Esophagus (tissue), 2 donors: ENCODE results near the gene AQP3. TPM values are rescaled to one million over a fixed set of nuclear protein-coding genes. Genes with fewer than 3 reads are reported as not detected.
"Not testable (repeated sequence)": the region's sequence is repeated elsewhere in the genome, so short reads cannot be mapped to it uniquely, and the experiment has no call there.

Experiments
- H3K27ac ChIP-seq, 2 donors: one replicate each; pipeline ENCODE4 v1.5.1; 2013; ENCODE audit warnings: low read depth in 2 of 2, mild to moderate bottlenecking in 2 of 2, inconsistent platforms in 1 of 2, low read length in 1 of 2, moderate library complexity in 1 of 2
- H3K27me3 ChIP-seq, 2 donors: one replicate each; pipeline ENCODE4 v1.6.1; 2013; ENCODE audit warnings: low read length in 2 of 2, control low read depth in 1 of 2, mild to moderate bottlenecking in 1 of 2; ENCODE audit not compliant: insufficient read depth in 2 of 2, control insufficient read depth in 1 of 2
- H3K36me3 ChIP-seq, 2 donors: one replicate each; pipeline ENCODE4 v1.6.1; 2013; ENCODE audit warnings: low read length in 1 of 2; ENCODE audit not compliant: control insufficient read depth in 2 of 2, insufficient read depth in 2 of 2
- H3K4me1 ChIP-seq, 2 donors: one replicate each; pipeline ENCODE4 v1.6.1; 2013; ENCODE audit warnings: low read length in 1 of 2; ENCODE audit not compliant: control insufficient read depth in 2 of 2, insufficient read depth in 2 of 2
- H3K4me3 ChIP-seq, 2 donors: one replicate each; pipeline ENCODE4 v1.5.1; 2013; ENCODE audit warnings: low read length in 2 of 2, mild to moderate bottlenecking in 2 of 2, low read depth in 1 of 2, moderate library complexity in 1 of 2
- H3K9me3 ChIP-seq, 2 donors: one replicate each; pipeline ENCODE4 v1.6.1; 2013; ENCODE audit warnings: mild to moderate bottlenecking in 2 of 2, low read depth in 1 of 2, low read length in 1 of 2, moderate library complexity in 1 of 2; ENCODE audit not compliant: control insufficient read depth in 2 of 2, insufficient read depth in 1 of 2
- WGBS, 2 donors: extraction: QIAGEN DNeasy Blood & Tissue Kit; methylation state at CpG; one replicate each; pipeline ENCODE4 v1.1.7; 2013; 5-methylcytosine and 5-hydroxymethylcytosine counted together
- polyA plus RNA-seq, 2 donors: library from polyadenylated mRNA; stranded (reverse); fragments of 200-250 nt; gene quantifications; one replicate each; pipeline ENCODE4 v1.2.3, GENCODE V29; 2013
- donor health status: healthy with polysubstance abuse.
- donor health status: Bipolar disorder and iron deficiency.

The AQP3 gene
- polyA plus RNA-seq, 2 donors: 933 to 1,009 TPM

- H3K36me3 ChIP-seq, H3K9me3 ChIP-seq, H3K27me3 ChIP-seq, H3K27ac ChIP-seq, H3K4me3 ChIP-seq, H3K4me1 ChIP-seq: not testable (repeated sequence)
- 63 to 79% methylated on average over 3 of the region's 3 CpGs for WGBS, 2 donors
Observed at GRCh38 chr9:33393986-33394385, 53.4 kb downstream of the AQP3 start.

- Histone ChIP-seq H3K4me1 (no peaks in the 10 kb centered on the region), H3K36me3 (no peaks in the 10 kb centered on the region), H3K4me3 (no peak overlapping the region), H3K9me3 (no peaks in the 10 kb centered on the region), H3K27me3 (no peaks in the 10 kb centered on the region), H3K27ac (no peak overlapping the region)
- WGBS, 2 donors: 65 to 66% methylated on average over 10 to 11 of the region's 11 CpGs
Observed at GRCh38 chr9:33393581-33393980, 53.8 kb downstream of the AQP3 start.

DNA sequence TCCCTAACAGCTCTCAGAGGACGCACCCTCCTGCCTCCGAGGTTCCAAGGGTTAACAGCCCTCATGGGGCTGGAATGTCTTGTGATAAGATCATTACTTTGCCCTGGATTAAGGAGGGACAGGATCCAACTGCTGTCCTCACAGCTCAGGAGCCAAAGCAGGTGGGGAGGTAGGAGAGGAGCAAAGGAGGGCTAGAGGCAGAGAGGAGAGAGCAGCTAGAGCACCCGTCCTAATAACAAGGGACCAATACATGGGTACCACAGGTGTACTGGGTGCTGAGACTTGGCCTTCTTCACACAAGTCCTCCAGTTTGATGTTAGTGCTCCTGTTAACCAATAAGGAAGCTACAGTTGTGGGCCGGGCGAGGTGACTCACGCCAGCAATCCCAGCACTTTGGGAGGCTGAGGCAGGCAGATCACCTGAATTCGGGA lies 54.8 kb downstream of the AQP3 start:
- H3K27me3 ChIP-seq, H3K4me3 ChIP-seq, H3K9me3 ChIP-seq, H3K27ac ChIP-seq, H3K4me1 ChIP-seq, H3K36me3 ChIP-seq: not testable (repeated sequence)
- 63 to 69% methylated on average over 7 of the region's 7 CpGs for WGBS, 2 donors

Other genes starting within 250 kb of the AQP3 start
- gene SPINK4, start 207.4 kb downstream of the AQP3 start, polyA plus RNA-seq: not detected
- gene BAG1, start 182.9 kb downstream of the AQP3 start, polyA plus RNA-seq: 100 to 1,000 TPM in 1 of 2 donors, 10 to 100 TPM in 1; 63.5 to 102 TPM
- 10 to 100 TPM; 59.9 to 64.2 TPM for gene CHMP5, start 182.5 kb downstream of the AQP3 start, polyA plus RNA-seq
- 10 to 100 TPM; 13.0 to 17.2 TPM for gene NFX1, start 157.1 kb downstream of the AQP3 start, polyA plus RNA-seq
- 1 to 10 TPM in 1 of 2 donors, under 1 TPM in 1; 0.54 to 2.6 TPM for gene AQP7, start 45.0 kb downstream of the AQP3 start, polyA plus RNA-seq
- 10 to 100 TPM; 25.2 to 29.2 TPM for gene NOL6, start 26.3 kb upstream of the AQP3 start, polyA plus RNA-seq
- gene ANKRD18B, start 76.7 kb upstream of the AQP3 start, polyA plus RNA-seq: 1 to 10 TPM; 1.6 to 7.2 TPM